Measurements from ENCODE around the gene GFER. TPM values are rescaled to one million over a fixed set of nuclear protein-coding genes. Genes with fewer than 3 reads are reported as not detected.
"Not testable (repeated sequence)": the region's sequence is repeated elsewhere in the genome, so short reads cannot be mapped to it uniquely, and the experiment has no call there.

Gene GFER
- total and polyA plus RNA-seq, 4 donors, result 11.3 to 44.2 (median 22.9) TPM

DNA sequence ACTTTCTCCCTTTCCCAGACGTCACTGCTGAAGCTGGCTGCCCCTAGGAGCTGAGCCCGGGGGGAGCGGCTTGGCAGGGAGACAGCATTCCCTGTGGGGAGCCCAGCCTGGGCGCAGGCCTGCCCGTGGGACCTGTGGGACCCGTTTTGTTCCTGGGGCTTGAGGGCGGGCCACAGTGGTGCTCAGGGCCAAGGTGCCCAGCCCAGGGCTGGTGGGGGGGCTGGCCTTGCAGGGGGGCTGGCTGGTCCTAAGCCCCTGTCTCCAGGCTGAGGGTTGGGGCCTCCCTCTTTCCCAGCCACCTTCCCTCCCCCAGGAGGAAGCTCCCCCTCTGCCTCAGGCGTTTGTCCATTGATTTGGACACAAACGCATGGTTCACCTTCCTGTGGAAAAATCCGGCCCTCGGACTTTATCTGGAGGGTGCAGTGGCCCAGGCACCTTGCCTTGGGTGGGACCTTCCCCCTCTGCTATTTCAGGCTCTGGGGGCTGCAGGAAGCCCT, 47.1 kb downstream of the GFER start:
- Histone ChIP-seq H3K4me1 (ENCODE audit: control insufficient read depth in 1 of 2, insufficient read depth in 2 of 2, low read length in 2 of 2) (no peaks in the 10 kb centered on the region), H3K27ac (ENCODE audit: low read depth in 1 of 2, low read length in 2 of 2) (no peak overlapping the region), H3K4me3 (ENCODE audit: low read length in 2 of 2) (no peak overlapping the region), H3K36me3 (ENCODE audit: control insufficient read depth in 1 of 2, insufficient read depth in 2 of 2, low read length in 1 of 2) (no peaks in the 10 kb centered on the region), H3K27me3 (ENCODE audit: control insufficient read depth in 1 of 2, insufficient read depth in 2 of 2, low read length in 1 of 2) (no peaks in the 10 kb centered on the region), H3K9me3 (ENCODE audit: control insufficient read depth, low read length) (no peaks in the 10 kb centered on the region)
- intact Hi-C loops (cut with DNase I), result no loop called here
- ATAC-seq (ENCODE audit: low FRiP score) (no peak), DNase-seq (no peak)
- WGBS, 2 donors, result 53 to 65% methylated on average over 10 to 11 of the region's 11 CpGs

DNA sequence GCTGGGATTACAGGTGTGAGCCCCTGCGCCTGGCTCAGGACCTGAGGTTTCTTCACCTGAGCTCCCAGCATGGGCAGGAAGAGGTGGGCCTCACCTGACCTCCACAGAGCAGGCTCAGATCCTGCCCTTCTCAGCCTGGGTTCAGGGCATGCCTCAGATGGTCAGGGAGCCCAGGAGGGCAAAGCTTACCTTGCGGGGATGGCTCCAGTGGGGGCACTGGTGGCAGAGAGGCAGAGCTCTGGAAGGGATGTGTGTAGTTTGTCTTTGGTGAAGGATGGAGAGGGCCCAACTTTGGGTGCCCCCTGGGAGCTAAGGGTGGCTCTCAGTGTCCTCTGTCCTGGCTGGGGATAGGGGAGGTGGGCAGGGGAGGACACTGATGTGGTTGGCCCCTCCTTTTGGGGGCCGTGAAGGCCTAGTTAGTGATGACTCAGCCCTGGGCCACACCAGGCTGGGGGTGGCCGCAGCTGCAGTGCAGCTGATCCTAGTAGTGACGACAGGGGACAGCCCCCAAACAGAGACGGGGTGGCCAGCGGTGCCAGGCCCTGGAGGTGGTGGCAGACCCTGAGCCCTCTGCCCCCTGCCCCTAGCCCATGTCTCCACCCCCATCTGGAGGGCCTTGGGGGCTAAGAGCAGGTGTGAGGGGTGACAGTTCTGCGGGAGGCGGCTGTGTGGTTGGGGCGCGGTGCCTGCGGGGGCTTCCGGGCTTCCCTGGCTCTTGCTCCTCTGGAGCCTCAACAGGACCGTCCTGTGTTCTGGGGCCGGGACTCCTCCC, 48.5 kb downstream of the GFER start:
- Histone ChIP-seq H3K36me3 (ENCODE audit: control insufficient read depth in 1 of 2, insufficient read depth in 2 of 2, low read length in 1 of 2) (no peaks in the 10 kb centered on the region), H3K9me3 (ENCODE audit: control insufficient read depth, low read length) (no peaks in the 10 kb centered on the region), H3K27me3 (ENCODE audit: control insufficient read depth in 1 of 2, insufficient read depth in 2 of 2, low read length in 1 of 2) (no peaks in the 10 kb centered on the region), H3K4me1 (ENCODE audit: control insufficient read depth in 1 of 2, insufficient read depth in 2 of 2, low read length in 2 of 2) (no peaks in the 10 kb centered on the region), H3K4me3 (ENCODE audit: low read length in 2 of 2) (no peak overlapping the region), H3K27ac (ENCODE audit: low read depth in 1 of 2, low read length in 2 of 2) (peak overlapping the region; percentile 62 to 91)
- intact Hi-C loops (cut with DNase I), result no loop called here
- no peak for DNase-seq
- no peak for ATAC-seq (ENCODE audit: low FRiP score)
- 60 to 65% methylated on average over 14 to 15 of the region's 15 CpGs for WGBS, 2 donors

DNA sequence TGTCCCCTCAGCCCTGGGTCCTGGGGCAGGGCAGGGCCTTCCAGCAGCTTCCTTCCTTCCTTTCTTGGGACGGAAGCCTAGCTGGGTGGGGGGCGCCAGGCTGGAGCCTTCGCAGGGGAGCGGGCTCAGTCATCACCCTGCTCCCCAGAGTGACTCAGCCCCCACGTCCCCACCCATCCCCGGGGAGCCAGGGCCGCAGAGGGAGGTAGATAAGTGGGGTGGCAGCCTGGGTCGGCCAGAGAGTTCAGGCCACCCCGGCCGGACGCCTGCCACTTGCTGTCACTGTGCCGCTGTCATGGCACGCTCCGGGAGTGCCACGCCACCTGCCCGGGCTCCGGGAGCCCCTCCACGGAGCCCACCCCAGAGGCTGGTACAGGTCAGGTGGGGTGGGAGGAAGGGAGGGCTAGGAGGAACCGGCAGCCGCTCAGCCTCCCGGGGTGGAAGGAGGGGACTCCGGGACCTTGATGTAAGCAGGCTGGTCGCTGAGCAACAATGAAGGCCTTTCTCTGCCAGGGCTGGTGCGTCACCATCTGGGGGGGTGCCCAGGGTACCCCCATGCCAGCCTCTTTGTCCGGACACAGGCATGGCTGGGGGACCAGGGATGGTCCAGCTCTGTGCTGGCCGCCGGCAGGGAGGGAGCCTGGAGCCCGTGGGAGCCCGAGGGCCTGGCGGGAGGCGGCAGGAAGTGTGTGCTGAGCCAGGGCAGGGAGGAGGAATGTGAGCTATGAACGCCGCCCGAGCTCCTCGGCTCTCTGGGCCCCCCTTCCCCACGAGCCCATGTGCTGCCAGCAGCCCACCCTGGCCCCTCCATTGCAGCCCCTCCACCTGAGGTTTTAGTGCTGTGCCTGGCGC, 49.3 kb downstream of the GFER start:
- peak; percentile 75 for ATAC-seq (ENCODE audit: low FRiP score)
- no peaks in the 10 kb centered on the region for H3K27me3 ChIP-seq (ENCODE audit: control insufficient read depth in 1 of 2, insufficient read depth in 2 of 2, low read length in 1 of 2)
- peak overlapping the region in 1 of 2 donors; percentile 3 for H3K4me3 ChIP-seq (ENCODE audit: low read length in 2 of 2)
- peak overlapping the region; percentile 64 to 91 for H3K27ac ChIP-seq (ENCODE audit: low read depth in 1 of 2, low read length in 2 of 2)
- no peaks in the 10 kb centered on the region for H3K9me3 ChIP-seq (ENCODE audit: control insufficient read depth, low read length)
- DNase-seq, result peak; percentile 80 to 92
- H3K4me1 ChIP-seq (ENCODE audit: control insufficient read depth in 1 of 2, insufficient read depth in 2 of 2, low read length in 2 of 2), result no peaks in the 10 kb centered on the region
- intact Hi-C loops (cut with DNase I), result no loop called here
- no peaks in the 10 kb centered on the region for H3K36me3 ChIP-seq (ENCODE audit: control insufficient read depth in 1 of 2, insufficient read depth in 2 of 2, low read length in 1 of 2)
- WGBS, 2 donors, result 2 to 5% methylated on average over 30 to 37 of the region's 37 CpGs

DNA sequence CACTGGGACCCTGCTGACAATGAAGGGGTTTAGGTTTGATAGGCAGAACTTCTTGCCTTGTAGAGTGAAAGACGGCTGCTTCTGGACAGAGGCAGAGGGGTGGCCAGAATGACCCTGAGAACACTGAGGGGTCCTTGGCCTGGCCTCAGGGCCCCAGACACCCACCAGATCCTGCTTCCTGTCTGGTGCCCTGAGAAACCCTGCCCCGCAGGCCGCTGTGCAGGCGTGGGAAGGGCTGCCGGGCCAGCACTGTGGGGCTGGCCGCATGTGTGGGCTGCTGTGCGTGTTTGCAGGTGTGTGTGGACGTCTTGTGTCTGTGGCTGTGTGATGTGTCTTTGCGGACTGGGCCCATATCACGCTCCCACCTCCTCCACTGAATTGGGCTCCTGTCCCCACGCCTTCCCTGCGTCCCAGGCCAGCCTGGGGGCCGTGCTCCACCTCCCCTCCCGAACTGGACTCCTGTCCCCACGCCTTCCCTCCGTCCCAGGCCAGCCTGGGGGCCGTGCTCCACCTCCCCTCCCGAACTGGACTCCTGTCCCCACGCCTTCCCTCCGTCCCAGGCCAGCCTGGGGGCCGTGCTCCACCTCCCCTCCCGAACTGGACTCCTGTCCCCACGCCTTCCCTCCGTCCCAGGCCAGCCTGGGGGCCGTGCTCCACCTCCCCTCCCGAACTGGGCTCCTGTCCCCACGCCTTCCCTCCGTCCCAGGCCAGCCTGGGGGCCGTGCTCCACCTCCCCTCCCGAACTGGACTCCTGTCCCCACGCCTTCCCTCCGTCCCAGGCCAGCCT, 50.1 kb downstream of the GFER start:
- ATAC-seq (ENCODE audit: low FRiP score); H3K9me3 ChIP-seq (ENCODE audit: control insufficient read depth, low read length); intact Hi-C loops (cut with DNase I); H3K36me3 ChIP-seq (ENCODE audit: control insufficient read depth in 1 of 2, insufficient read depth in 2 of 2, low read length in 1 of 2); DNase-seq; H3K4me3 ChIP-seq (ENCODE audit: low read length in 2 of 2); H3K27me3 ChIP-seq (ENCODE audit: control insufficient read depth in 1 of 2, insufficient read depth in 2 of 2, low read length in 1 of 2); H3K4me1 ChIP-seq (ENCODE audit: control insufficient read depth in 1 of 2, insufficient read depth in 2 of 2, low read length in 2 of 2): not testable (repeated sequence)
- peak overlapping the region; percentile 64 to 91 for H3K27ac ChIP-seq (ENCODE audit: low read depth in 1 of 2, low read length in 2 of 2)
- WGBS, 2 donors, result 8 to 12% methylated on average over 14 to 16 of the region's 32 CpGs

DNA sequence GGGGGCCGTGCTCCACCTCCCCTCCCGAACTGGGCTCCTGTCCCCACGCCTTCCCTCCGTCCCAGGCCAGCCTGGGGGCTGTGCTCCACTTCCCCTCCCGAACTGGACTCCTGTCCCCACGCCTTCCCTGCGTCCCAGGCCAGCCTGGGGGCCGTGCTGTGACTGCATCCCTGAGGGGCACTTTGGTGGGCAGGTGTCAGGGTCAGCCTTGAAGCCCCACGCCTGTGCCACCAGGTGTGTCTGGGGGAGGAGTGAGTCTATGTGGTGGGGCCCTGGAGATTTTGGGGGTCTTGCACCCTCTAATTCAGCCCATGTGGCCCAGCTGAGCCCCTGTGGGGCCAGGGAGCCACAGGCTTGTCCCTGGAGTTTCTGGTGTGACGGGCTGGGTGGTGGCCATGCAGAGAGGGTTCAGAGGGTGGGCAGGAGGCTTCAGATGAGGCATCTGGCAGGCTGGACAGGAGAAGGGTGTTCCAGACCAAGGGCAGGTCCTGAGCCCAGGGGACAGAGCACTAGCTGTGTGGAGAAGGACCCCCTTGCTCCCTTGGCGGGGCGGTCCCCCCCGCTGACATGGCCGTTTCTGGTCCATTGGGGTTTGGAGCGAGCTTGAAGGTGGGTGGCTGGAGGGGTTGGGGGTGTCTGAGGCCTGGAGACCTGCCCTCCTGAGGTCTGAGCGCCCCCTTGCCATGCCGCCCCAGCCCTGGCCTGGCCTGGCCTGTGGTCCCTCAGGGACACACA, 50.9 kb downstream of the GFER start:
- peak overlapping the region; percentile 73 to 93 for H3K27ac ChIP-seq (ENCODE audit: low read depth in 1 of 2, low read length in 2 of 2)
- no peak for DNase-seq
- H3K27me3 ChIP-seq (ENCODE audit: control insufficient read depth in 1 of 2, insufficient read depth in 2 of 2, low read length in 1 of 2), result no peaks in the 10 kb centered on the region
- WGBS, 2 donors, result 28 to 40% methylated on average over 14 to 17 of the region's 17 CpGs
- no peak overlapping the region for H3K4me3 ChIP-seq (ENCODE audit: low read length in 2 of 2)
- H3K4me1 ChIP-seq (ENCODE audit: control insufficient read depth in 1 of 2, insufficient read depth in 2 of 2, low read length in 2 of 2), result no peaks in the 10 kb centered on the region
- intact Hi-C loops (cut with DNase I), result no loop called here
- H3K9me3 ChIP-seq (ENCODE audit: control insufficient read depth, low read length), result no peaks in the 10 kb centered on the region
- H3K36me3 ChIP-seq (ENCODE audit: control insufficient read depth in 1 of 2, insufficient read depth in 2 of 2, low read length in 1 of 2), result no peaks in the 10 kb centered on the region
- no peak for ATAC-seq (ENCODE audit: low FRiP score)

DNA sequence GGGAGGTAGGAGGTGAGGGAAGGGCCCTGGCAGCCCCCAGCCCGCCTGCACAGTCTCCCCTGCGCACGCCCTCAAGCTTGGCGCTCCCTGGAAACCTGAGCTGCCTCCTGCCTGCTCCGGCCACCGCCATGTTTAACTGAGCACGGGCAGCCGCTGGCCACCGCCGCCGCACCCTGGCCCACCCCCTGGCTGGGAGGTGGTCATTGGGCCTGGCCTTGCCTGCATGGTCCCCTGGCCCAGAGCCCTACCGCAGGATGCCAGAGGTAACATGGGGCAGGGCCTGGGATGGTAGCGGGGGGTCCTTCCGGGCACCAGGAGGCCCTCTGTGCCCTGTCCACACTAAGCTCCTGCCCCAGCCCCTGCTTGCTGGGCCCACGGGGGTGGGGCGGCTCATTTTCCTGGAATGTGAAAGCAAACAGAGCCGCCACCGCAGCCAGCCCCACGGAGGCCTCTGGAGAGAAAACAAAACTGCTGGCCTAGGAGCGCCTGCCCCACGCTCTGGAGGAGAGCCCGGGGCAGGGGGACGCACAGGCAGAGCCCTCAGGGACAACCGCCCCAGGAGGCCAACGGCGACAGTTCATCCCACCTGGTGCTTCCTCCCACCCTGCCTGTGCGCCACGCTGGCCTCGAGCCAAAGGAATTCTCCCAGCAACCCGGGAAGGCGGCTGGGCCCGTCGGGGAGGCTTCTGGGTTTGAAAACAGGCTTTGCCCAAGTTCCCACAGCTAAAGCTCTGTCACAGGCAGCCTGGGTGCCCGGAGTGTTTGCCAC, 51.6 kb downstream of the GFER start:
- H3K9me3 ChIP-seq (ENCODE audit: control insufficient read depth, low read length), result no peaks in the 10 kb centered on the region
- 10% methylated on average over 32 to 34 of the region's 34 CpGs for WGBS, 2 donors
- H3K4me1 ChIP-seq (ENCODE audit: control insufficient read depth in 1 of 2, insufficient read depth in 2 of 2, low read length in 2 of 2), result no peaks in the 10 kb centered on the region
- ATAC-seq (ENCODE audit: low FRiP score) (peak; percentile 62), DNase-seq (peak; percentile 90 to 93)
- intact Hi-C loops (cut with DNase I), result no loop called here
- no peak overlapping the region for H3K4me3 ChIP-seq (ENCODE audit: low read length in 2 of 2)
- no peaks in the 10 kb centered on the region for H3K36me3 ChIP-seq (ENCODE audit: control insufficient read depth in 1 of 2, insufficient read depth in 2 of 2, low read length in 1 of 2)
- H3K27ac ChIP-seq (ENCODE audit: low read depth in 1 of 2, low read length in 2 of 2), result peak overlapping the region; percentile 73 to 93
- no peaks in the 10 kb centered on the region for H3K27me3 ChIP-seq (ENCODE audit: control insufficient read depth in 1 of 2, insufficient read depth in 2 of 2, low read length in 1 of 2)

DNA sequence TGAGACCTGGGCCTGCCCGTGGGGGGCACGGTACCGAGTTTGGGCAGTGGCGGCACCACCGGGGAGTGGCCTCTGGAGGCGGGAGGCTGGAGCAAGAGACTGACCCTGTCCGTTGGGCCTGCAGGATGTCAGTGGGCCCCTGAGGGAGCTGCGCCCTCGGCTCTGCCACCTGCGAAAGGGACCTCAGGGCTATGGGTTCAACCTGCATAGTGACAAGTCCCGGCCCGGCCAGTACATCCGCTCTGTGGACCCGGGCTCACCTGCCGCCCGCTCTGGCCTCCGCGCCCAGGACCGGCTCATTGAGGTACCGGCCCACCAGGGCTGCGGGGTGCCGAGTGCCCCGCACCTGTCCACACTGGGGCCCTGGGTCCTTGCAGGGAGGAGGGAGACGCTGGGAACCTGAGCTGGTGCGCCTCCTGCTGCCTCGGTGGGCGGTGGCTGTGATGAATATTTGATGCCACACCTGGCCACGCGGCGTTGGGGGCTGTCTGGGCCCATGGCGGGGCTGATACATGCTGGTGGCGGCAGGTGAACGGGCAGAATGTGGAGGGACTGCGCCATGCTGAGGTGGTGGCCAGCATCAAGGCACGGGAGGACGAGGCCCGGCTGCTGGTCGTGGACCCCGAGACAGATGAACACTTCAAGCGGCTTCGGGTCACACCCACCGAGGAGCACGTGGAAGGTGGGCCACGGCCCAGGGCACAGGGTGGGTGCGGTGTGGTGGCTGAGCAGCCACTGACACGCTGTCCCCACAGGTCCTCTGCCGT, 52.4 kb downstream of the GFER start:
- Histone ChIP-seq H3K4me1 (ENCODE audit: control insufficient read depth in 1 of 2, insufficient read depth in 2 of 2, low read length in 2 of 2) (no peaks in the 10 kb centered on the region), H3K27ac (ENCODE audit: low read depth in 1 of 2, low read length in 2 of 2) (peak overlapping the region; percentile 7 to 93), H3K9me3 (ENCODE audit: control insufficient read depth, low read length) (no peaks in the 10 kb centered on the region), H3K27me3 (ENCODE audit: control insufficient read depth in 1 of 2, insufficient read depth in 2 of 2, low read length in 1 of 2) (no peaks in the 10 kb centered on the region), H3K4me3 (ENCODE audit: low read length in 2 of 2) (no peak overlapping the region), H3K36me3 (ENCODE audit: control insufficient read depth in 1 of 2, insufficient read depth in 2 of 2, low read length in 1 of 2) (no peaks in the 10 kb centered on the region)
- DNase-seq (no peak), ATAC-seq (ENCODE audit: low FRiP score) (no peak)
- intact Hi-C loops (cut with DNase I), result no loop called here
- 74 to 77% methylated on average over 42 to 47 of the region's 47 CpGs for WGBS, 2 donors

Data from aorta (tissue), 5 donors.